PC-9 (cell line): ENCODE measurements around the gene FRMD7. TPM values are rescaled to one million over a fixed set of nuclear protein-coding genes. Genes with fewer than 3 reads are reported as not detected.

Experiments used
- BruUV-seq: library from RNA; stranded (reverse); fragments of 400-500 nt; replicated peaks from 2 replicates; lab custom pipeline; 2021; lab: Mats Ljungman, UMichigan
- CTCF ChIA-PET: fragments of 300-600 bp; sonication (Branson Sonifier 250); formaldehyde crosslinking; loops from one replicate; lab custom pipeline; 2022; ENCODE audit warnings: antibody characterized with exemption; lab: Charles Lee
- POLR2A ChIA-PET: fragments of 300-600 bp; sonication (Branson Sonifier 250); formaldehyde crosslinking; loops from one replicate; lab custom pipeline; 2022; ENCODE audit warnings: antibody characterized with exemption; ENCODE audit not compliant: unreplicated experiment; lab: Charles Lee
- DNase-seq, 2 experiments: peaks; one replicate each; pipeline versions ENCODE4 v3.0.0 to v3.0.0-alpha.2; 2015 to 2022; ENCODE audit warnings: mixed read lengths in 1 of 2
- H2AFZ ChIP-seq: fragments of 200-600 bp; sonication (generic); 2 replicates; pipeline ENCODE4 v1.8.1; 2017; ENCODE audit warnings: antibody characterized with exemption
- H3F3A ChIP-seq: fragments of 200-600 bp; sonication (generic); 2 replicates; pipeline ENCODE4 v1.8.1; 2017; ENCODE audit warnings: antibody characterized with exemption, mild to moderate bottlenecking, low read depth; ENCODE audit not compliant: insufficient read depth
- H3K27ac ChIP-seq: fragments of 200-600 bp; sonication (generic); 2 replicates; pipeline ENCODE4 v1.6.1; 2016; ENCODE audit warnings: mixed run types
- H3K27me3 ChIP-seq: fragments of 200-600 bp; sonication (generic); 2 replicates; pipeline ENCODE4 v1.6.1; 2016; ENCODE audit warnings: low read depth, mixed run types; ENCODE audit not compliant: insufficient read depth
- H3K36me3 ChIP-seq: fragments of 200-600 bp; sonication (generic); 2 replicates; pipeline ENCODE4 v1.6.1; 2016; ENCODE audit warnings: low read depth, mixed run types
- H3K4me1 ChIP-seq: fragments of 200-600 bp; sonication (generic); replicated peaks from 2 replicates; pipeline ENCODE4 v1.6.1; 2016; ENCODE audit warnings: mixed run types; ENCODE audit not compliant: insufficient read depth
- H3K4me2 ChIP-seq: fragments of 200-600 bp; sonication (generic); 2 replicates; pipeline ENCODE4 v1.6.1; 2017; ENCODE audit warnings: mixed run types
- H3K4me3 ChIP-seq: fragments of 200-600 bp; sonication (generic); 2 replicates; pipeline ENCODE4 v1.6.1; 2016; ENCODE audit warnings: mixed run types
- H3K79me2 ChIP-seq: fragments of 200-600 bp; sonication (generic); 2 replicates; pipeline ENCODE4 v1.6.1; 2017; ENCODE audit warnings: low read depth, mixed run types
- H3K9me2 ChIP-seq: fragments of 200-600 bp; sonication (generic); 2 replicates; pipeline ENCODE4 v1.8.1; 2017; ENCODE audit warnings: mild to moderate bottlenecking; ENCODE audit not compliant: insufficient read depth
- H3K9me3 ChIP-seq: fragments of 200-600 bp; sonication (generic); 2 replicates; pipeline ENCODE4 v1.8.1; 2016; ENCODE audit warnings: low read depth; ENCODE audit not compliant: insufficient read depth
- H4K20me1 ChIP-seq: fragments of 200-600 bp; sonication (generic); 2 replicates; pipeline ENCODE4 v1.8.1; 2017; ENCODE audit not compliant: insufficient read depth
- CTCF ChIP-seq: fragments of 200-600 bp; sonication (generic); conservative IDR thresholded peaks from 2 replicates; pipeline ENCODE4 v1.6.1; 2017; ENCODE audit warnings: mixed run types, antibody characterized with exemption, mild to moderate bottlenecking, moderate library complexity
- EZH2 ChIP-seq: fragments of 200-600 bp; sonication (generic); IDR thresholded peaks from 2 replicates; pipeline ENCODE4 v1.8.0; 2017; ENCODE audit warnings: antibody characterized with exemption, low read depth
- intact Hi-C: fragments of 100-400 bp; cut with micrococcal nuclease; formaldehyde crosslinking; loops from one replicate; pipeline ENCODE4 v1.10.0; 2022; ENCODE audit not compliant: unreplicated experiment
- total RNA-seq: library from RNA; stranded (reverse); gene quantifications from 2 replicates; pipeline ENCODE4 v1.2.3, GENCODE V29; 2021

Gene FRMD7
- total RNA-seq, 1 experiment from 2014 or later: not detected

DNA sequence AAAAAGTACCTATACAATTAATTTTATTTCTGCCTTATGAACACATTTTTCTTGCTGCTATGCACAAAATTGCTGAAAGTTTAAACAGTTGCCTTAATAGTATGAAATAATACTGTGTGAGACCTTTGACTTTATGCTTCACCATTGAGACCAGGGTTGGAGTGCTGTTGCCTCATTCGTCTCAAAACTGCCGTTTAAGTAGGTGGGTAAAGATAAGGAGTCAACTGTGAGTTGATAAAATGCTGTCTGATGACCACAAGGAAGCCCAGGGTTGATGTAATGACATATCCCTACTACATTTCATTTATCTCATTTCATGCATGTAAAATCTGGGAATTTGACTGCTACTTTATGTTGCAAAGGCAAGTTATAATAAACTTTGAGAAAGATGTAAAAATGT, 81.3 kb downstream of the FRMD7 start:
- H3K9me3 ChIP-seq: no peaks in the 10 kb centered on the region
- no peaks in the 10 kb centered on the region for H3K4me1 ChIP-seq
- H3K4me3 ChIP-seq: no peak overlapping the region
- intact Hi-C loops: no loop called here
- H3K9me2 ChIP-seq: no peaks in the 10 kb centered on the region
- BruUV-seq: no TSS peak
- no peak for DNase-seq
- no peaks in the 10 kb centered on the region for H3K36me3 ChIP-seq
- peaks cover 41% of the 10 kb centered on the region for H3K79me2 ChIP-seq
- no peak overlapping the region for H2AFZ ChIP-seq
- POLR2A ChIA-PET: no interaction called here
- H3K27ac ChIP-seq: no peak overlapping the region
- no peaks in the 10 kb centered on the region for H3F3A ChIP-seq
- peaks cover 3% of the 10 kb centered on the region; the same call in 1 of the 2 replicates for H4K20me1 ChIP-seq
- no peak overlapping the region for H3K4me2 ChIP-seq
- H3K27me3 ChIP-seq: no peaks in the 10 kb centered on the region
- no peak for TF ChIP-seq CTCF
- TF ChIP-seq EZH2: no peak
- CTCF ChIA-PET: no interaction called here

GRCh38 chrX:132045456-132045855, 82.4 kb downstream of the FRMD7 start:
- H3K27me3 ChIP-seq: no peaks in the 10 kb centered on the region
- H2AFZ ChIP-seq: no peak overlapping the region
- no peaks in the 10 kb centered on the region for H3K9me2 ChIP-seq
- no peaks in the 10 kb centered on the region for H3K4me1 ChIP-seq
- H3K27ac ChIP-seq: no peak overlapping the region
- H3K4me3 ChIP-seq: no peak overlapping the region
- no peak overlapping the region for H3K4me2 ChIP-seq
- peaks cover 45% of the 10 kb centered on the region for H3K79me2 ChIP-seq
- H3K9me3 ChIP-seq: no peaks in the 10 kb centered on the region
- ChIA-PET CTCF (no interaction called here), POLR2A (interaction anchor here (0.7 kb wide), 1 partner anchor 9 kb away, joined by 3 read pairs; no protein-coding TSS in a partner anchor)
- no peaks in the 10 kb centered on the region for H3K36me3 ChIP-seq
- intact Hi-C loops: no loop called here
- 0 out of 2 replicates have a peak, but pooled peaks cover 3% of the 10 kb centered on the region for H4K20me1 ChIP-seq
- no TSS peak for BruUV-seq
- H3F3A ChIP-seq: no peaks in the 10 kb centered on the region
- no peak for TF ChIP-seq EZH2
- no peak for TF ChIP-seq CTCF
- no peak for DNase-seq

DNA sequence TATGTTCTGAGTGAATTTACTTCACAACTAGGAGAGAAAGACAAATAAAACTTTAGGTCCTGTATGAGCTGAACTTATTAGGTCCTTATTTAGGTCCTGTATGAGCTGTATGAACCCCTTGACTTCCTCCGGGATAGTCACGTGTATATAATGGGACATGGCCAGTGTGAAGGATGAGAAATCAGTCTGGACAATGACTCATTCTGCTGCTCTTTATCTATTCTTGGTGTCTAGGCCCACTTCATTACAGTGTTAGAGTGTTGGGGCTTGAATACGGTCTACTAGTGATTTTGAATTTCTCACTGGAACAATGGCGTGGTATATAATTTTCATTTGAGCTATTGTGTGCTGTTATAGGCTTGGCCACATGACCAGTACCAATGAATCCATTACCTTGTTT, 82.9 kb downstream of the FRMD7 start:
- H4K20me1 ChIP-seq: 0 out of 2 replicates have a peak, but pooled peaks cover 3% of the 10 kb centered on the region
- ChIA-PET CTCF (no interaction called here), POLR2A (no interaction called here)
- H3K4me3 ChIP-seq: no peak overlapping the region
- 0 out of 2 replicates have a peak, but pooled peaks cover 3% of the 10 kb centered on the region for H3F3A ChIP-seq
- H3K9me3 ChIP-seq: no peaks in the 10 kb centered on the region
- intact Hi-C loops: no loop called here
- no TSS peak for BruUV-seq
- H3K4me2 ChIP-seq: no peak overlapping the region
- H3K4me1 ChIP-seq: no peaks in the 10 kb centered on the region
- H3K36me3 ChIP-seq: no peaks in the 10 kb centered on the region
- H3K27me3 ChIP-seq: no peaks in the 10 kb centered on the region
- H3K9me2 ChIP-seq: no peaks in the 10 kb centered on the region
- H3K27ac ChIP-seq: no peak overlapping the region
- H2AFZ ChIP-seq: no peak overlapping the region
- peaks cover 47% of the 10 kb centered on the region for H3K79me2 ChIP-seq
- no peak for DNase-seq
- TF ChIP-seq EZH2 (no peak), CTCF (no peak)
